Stimulated activated CD4-positive, alpha-beta T cell treated with anti-CD3 and anti-CD28 coated beads, TNF-alpha, amount 100 ng/mL, for 24 hours (primary cell): Measurements from ENCODE around the gene CIDEC.

Source experiments
- DNase-seq, 3 experiments: peaks; one replicate each; pipeline ENCODE4 v3.0.0-alpha.2; 2020; ENCODE audit warnings: low read depth in 3 of 3

Gene CIDEC

GRCh38 chr3:9846931-9847488 is 33.0 kb downstream of the CIDEC start:
- no peak for DNase-seq

GRCh38 chr3:9846231-9846630 is 33.8 kb downstream of the CIDEC start:
- DNase-seq: no peak

DNA sequence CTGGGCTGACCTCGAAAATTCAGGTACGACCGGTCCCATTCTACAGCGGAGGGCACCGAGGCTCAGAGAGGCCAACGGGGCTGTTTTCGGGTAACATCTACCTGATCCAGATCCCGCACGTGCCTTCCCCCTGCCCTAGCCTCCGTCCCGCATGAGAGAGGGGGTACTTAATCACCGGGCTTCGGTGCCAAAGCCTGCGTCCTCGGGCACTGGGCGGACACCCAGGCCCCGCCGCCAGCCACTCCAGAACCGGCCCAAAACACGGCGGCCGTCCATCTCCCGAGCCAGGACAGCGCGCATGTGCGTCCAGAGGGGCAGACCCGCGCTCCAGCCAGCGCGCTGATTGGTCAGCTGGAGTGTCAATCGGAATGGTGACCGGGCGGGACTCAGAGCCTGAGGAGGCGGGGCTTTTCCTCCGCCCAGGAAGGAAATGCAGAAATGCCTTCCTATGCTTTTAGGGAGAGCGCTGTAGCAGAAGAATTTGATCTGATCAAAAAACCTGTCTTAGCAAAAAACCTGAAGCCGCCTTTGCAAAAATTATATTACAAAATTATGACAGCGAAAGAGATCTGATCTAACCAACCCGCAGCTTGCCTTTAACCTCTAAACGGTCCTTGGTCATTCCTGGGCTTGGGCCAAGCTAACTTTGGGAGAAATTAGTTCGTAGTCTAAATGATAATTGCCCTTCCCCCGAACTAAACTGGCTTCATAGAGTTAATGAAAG is 36.2 kb downstream of the CIDEC start, which contains the start of gene RPUSD3:
TSS of gene RPUSD3 (minus strand) at position 294 of the 724 bp plus-strand sequence. CDS start at position 276, 18 bp downstream.
- peak; percentile 93 to 95 (median 95) for DNase-seq

DNA sequence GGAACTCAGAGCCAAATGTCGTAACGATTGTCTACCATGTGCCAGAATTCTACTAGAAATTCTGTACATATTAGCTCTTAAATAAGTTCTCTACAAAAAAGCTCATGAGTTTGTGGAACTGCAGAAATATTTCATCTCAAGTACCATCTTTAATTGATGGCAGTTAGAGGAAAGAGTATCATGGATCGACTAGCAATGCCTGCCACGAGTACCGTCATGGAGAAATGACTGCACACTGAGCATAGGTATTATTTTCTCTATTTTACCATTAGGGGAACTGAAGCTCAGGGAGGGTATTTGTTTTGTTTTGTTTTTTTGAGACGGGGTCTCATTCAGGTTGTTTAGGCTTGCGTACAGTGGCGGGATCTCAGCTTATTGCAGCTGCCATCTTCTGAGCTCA is 39.0 kb downstream of the CIDEC start:
- no peak for DNase-seq

DNA sequence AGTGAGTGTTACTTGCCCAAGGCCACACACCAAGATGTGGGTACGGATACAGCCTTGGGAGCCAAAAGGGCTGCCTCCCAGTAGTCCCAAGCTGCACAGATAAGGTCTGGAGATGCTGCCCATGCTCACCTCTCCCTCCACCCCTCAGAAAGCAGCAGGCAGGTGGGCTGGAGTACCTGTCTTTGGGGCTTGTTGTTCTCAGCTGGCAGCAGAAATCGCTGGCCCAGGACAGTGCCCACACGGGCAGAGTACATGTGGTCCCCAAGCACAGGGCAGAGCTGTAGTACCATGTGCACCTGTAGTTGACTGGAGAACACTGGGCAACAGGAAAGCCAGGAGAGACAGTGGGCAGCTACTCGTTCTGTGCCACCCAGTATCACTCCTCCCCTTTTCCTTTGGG is 41.2 kb downstream of the CIDEC start:
- no peak for DNase-seq

- no peak for DNase-seq
These were observed 42.1 kb downstream of the CIDEC start for GRCh38 chr3:9837701-9838582.

DNA sequence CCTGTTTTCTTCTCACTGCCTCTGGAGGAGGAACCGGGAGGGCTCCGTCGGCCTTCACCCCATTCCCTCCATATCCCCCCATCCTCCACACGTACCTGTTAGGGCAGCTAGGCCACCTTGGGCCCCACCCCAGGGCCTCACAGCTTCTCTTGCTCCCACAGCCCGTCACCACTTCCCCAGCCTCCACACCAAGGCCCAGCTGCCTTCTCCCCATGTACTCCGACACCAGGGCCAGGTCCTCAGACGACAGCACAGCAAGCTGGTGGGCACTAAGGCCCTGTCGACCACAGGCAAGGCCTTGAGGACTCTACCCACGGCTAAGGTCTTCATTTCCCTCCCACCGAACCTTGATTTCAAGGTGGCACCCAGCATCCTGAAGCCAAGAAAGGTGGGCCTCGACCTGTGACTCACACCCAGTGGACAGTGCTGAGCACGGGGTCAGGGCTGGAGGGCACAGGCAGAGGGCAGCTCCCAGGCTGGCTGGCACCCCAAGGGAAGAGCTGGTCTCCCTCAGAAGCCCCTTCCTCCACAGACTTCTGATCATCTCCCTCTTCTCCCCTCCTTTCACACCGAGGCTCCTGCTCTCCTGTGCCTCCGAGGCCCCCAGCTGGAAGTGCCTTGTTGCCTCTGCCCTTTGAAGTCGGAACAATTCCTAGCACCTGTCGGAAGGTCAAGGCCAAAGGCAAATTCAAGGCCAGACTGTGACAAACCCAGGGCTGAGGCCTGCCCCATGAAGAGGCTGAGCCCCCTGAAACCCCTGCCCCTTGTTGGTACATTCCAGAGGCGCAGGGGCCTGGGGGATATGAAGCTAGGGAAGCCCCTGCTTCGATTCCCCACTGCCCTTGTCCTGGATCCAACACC is 45.3 kb downstream of the CIDEC start:
- no peak for DNase-seq

GRCh38 chr3:9833078-9833477 is 47.0 kb downstream of the CIDEC start:
- DNase-seq: no peak

DNA sequence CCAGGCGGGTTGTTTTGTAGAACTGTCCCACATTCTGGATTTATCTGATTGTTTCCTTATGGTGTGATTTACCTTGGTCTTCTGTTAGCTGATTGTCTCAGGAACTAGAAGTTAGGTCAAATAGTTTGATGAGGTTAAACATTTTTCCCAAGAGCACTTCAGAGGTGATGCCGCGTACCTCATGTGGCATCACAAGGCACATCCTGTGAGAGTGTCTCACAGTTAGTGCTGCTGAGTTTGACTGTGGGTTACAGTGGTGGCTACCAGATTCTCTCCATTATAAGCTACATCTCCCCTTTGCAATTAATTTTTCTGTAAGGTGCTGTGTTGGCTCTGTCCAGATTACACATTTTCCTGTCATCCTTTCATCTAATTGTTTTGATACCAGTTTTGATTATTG is 48.8 kb downstream of the CIDEC start:
- DNase-seq: no peak

DNA sequence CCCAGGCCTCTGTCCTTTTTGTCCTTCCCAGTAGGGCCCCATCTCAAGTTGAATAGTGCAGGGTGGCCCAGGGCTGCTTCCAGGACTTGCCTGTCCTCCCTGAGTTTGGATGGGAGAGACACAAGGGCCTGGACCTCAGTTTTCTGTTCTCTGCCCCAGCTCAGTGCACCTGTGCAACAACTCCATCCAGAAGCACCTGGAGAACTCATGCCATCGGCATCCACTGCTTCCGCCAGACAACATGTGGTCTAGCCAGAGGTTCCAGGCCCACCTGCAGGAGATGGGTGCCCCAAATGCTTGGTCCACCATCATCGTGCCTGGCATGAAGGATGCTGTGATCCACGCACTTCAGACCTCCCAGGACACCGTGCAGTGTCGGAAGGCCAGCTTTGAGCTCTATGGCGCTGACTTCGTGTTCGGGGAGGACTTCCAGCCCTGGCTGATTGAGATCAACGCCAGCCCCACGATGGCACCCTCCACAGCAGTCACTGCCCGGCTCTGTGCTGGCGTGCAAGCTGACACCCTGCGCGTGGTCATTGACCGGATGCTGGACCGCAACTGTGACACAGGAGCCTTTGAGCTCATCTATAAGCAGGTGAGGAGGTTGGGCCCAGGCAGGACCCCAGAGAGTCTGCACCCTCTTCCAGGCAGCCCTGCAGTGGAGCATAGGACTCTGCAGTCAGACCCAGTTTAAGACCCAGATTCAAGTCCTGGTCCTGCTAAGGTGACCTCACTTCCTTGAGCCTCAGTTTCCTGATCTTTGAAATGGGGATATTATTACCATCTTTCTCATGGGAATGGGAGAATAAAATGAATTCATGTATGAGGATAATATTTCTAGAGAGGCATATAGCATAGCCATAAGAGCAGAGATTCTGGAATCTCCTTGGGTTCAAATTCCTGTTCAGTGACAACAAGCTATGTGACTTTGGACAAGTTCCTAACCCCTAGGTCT is 51.0 kb downstream of the CIDEC start:
- no peak for DNase-seq

DNA sequence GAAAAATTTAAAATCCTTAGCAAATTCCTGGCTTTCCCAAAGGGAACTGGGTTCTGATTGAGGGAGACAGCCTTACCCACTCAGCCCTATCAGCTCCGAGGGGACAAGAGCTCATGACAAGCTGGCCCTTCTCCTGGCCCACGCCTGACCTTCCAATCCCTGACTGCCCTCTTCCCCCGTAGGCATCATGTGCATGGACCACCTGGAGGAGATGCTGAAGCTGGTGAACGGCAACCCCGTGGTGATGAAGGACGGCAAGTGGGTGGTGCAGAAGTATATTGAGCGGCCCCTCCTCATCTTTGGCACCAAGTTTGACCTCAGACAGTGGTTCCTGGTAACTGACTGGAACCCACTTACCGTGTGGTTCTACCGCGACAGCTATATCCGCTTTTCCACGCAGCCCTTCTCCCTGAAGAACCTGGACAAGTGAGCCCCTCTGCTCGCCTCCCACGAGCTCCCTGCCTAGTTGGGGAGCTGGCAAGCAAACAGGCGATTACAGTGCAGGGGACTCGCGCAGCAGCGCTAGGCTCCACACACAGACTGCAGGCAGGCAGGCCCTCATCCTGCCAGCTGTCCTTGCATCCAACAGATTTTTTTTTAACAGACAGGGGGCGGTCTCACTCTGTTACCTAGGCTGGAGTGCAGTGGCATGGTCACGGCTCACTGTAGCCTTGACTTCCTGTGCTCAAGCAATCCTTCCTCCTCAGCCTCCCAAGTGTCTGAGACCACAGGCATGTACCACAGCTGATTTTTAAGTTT is 53.1 kb downstream of the CIDEC start:
- no peak for DNase-seq

DNA sequence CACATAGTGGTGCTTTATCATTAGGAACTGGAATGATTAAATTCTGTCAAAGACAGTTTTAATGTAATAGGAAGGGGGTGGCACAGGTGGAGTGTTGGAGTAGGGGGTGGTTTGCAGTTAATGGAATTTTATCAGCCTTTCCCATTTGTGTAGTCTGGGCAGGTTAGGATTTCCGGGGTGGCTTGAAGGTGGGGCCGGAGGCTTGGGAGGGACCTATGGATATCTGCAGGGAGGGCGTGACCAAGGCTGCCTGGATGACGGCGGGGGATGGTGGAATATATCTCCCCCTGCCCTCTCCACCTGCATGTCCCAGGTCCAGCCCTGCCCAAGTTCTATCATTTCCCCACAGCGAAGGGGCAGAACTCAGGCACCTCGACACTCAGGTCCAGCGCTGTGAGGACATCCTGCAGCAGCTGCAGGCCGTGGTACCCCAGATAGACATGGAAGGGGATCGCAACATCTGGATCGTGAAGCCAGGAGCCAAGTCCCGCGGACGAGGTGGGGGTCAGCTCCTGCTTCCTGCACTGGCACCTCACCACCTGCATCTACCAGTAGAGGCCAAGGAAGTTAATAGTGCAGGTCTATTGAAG is 54.5 kb downstream of the CIDEC start:
- no peak for DNase-seq

DNA sequence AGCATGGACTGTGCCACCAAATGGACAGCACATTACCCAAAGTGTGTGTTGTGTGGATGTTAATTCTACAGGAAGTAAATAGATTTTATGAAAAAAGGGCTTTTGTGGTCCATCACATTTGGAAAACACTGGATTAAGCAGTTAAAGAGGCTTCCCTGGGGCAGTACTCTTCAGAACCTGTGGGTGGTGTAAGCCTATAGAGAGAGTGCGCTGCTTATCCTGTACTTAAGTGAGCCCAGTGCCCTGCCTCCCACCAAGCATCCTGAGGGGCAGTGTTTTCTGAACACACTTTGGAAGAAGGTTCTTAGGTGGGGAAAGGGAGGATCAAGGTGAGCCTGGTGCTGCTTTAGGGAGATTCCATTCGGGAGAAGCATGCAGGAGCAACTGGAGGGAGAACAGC is 59.1 kb downstream of the CIDEC start:
- no peak for DNase-seq

GRCh38 chr3:9820543-9820942 is 59.5 kb downstream of the CIDEC start:
- no peak for DNase-seq

GRCh38 chr3:9818666-9819335 is 61.3 kb downstream of the CIDEC start:
- DNase-seq: no peak

DNA sequence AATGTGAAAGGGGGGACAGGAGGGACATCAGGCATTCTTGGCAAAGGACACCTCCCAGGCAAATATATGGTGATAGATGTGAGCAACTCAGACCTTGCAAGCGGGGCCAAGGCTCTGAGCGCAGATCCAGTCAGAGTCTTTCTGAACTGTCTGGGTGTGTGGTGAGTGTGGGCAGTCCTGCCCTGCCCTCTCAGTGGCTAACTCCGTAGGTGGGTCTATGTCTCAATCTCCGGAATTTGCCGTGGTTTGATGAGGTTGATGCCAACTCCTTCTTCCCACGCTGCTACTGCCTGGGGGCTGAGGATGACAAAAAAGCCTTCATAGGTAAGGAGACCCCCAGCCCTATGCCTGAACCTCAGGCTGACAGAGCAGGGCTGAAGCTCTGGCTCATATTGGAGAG is 62.6 kb downstream of the CIDEC start:
- no peak for DNase-seq
